Measurements from ENCODE around the gene SLC25A30.

GRCh38 chr13:45364876-45365557 is 53.2 kb downstream of the SLC25A30 start:
- TF ChIP-seq CTCF (IDR thresholded peaks at IDR 0.05) (no peak), POLR2A (IDR thresholded peaks at IDR 0.05) (no peak), POLR2AphosphoS5 (IDR thresholded peaks at IDR 0.05) (no peak)
